MM.1S (cell line): ENCODE results near the gene PPP2R5C.

ENCODE experiments used
- DNase-seq: peaks from one replicate; pipeline ENCODE4 v3.0.0-alpha.2; 2015
- H2AFZ ChIP-seq: fragments of 300-600 bp; sonication (generic); 2 replicates; pipeline ENCODE4 v1.6.0; 2016; ENCODE audit warnings: antibody characterized with exemption, low read length
- H3F3A ChIP-seq: fragments of 300-600 bp; sonication (generic); 2 replicates; pipeline ENCODE4 v1.6.1; 2016; ENCODE audit warnings: mild to moderate bottlenecking, antibody characterized with exemption, low read length, moderate library complexity, mixed read lengths; ENCODE audit not compliant: insufficient read depth
- H3K27ac ChIP-seq: fragments of 300-600 bp; sonication (generic); 2 replicates; pipeline ENCODE4 v1.5.1; 2016; ENCODE audit warnings: mild to moderate bottlenecking, low read length
- H3K27me3 ChIP-seq: fragments of 300-600 bp; sonication (generic); replicated peaks from 2 replicates; pipeline ENCODE4 v1.6.0; 2016; ENCODE audit warnings: low read length; ENCODE audit not compliant: insufficient read depth
- H3K36me3 ChIP-seq: fragments of 300-600 bp; sonication (generic); replicated peaks from 2 replicates; pipeline ENCODE4 v1.6.1; 2016; ENCODE audit warnings: mild to moderate bottlenecking, low read length, mixed read lengths; ENCODE audit not compliant: insufficient read depth
- H3K4me1 ChIP-seq: fragments of 300-600 bp; sonication (generic); 2 replicates; pipeline ENCODE4 v1.6.1; 2016; ENCODE audit warnings: low read length, mixed read lengths
- H3K4me2 ChIP-seq: fragments of 300-600 bp; sonication (generic); 2 replicates; pipeline ENCODE4 v1.6.0; 2016; ENCODE audit warnings: low read depth, low read length
- H3K4me3 ChIP-seq: fragments of 300-600 bp; sonication (generic); 2 replicates; pipeline ENCODE4 v1.5.1; 2016; ENCODE audit warnings: low read length, mixed read lengths
- H3K79me2 ChIP-seq: fragments of 300-600 bp; sonication (generic); 2 replicates; pipeline ENCODE4 v1.6.1; 2016; ENCODE audit warnings: mixed run types, low read length, mixed read lengths
- H3K9ac ChIP-seq: fragments of 300-600 bp; sonication (generic); 2 replicates; pipeline ENCODE4 v1.6.1; 2016; ENCODE audit warnings: low read length, mixed read lengths
- H3K9me2 ChIP-seq: fragments of 300-600 bp; sonication (generic); replicated peaks from 2 replicates; pipeline ENCODE4 v1.6.1; 2016; ENCODE audit warnings: mild to moderate bottlenecking, low read length, mixed read lengths; ENCODE audit not compliant: insufficient read depth
- H3K9me3 ChIP-seq: fragments of 300-600 bp; sonication (generic); replicated peaks from 2 replicates; pipeline ENCODE4 v1.6.1; 2016; ENCODE audit warnings: mild to moderate bottlenecking, low read length, mixed read lengths; ENCODE audit not compliant: insufficient read depth
- H4K20me1 ChIP-seq: fragments of 300-600 bp; sonication (generic); 2 replicates; pipeline ENCODE4 v1.6.1; 2016; ENCODE audit warnings: mild to moderate bottlenecking, low read length, moderate library complexity, mixed read lengths; ENCODE audit not compliant: insufficient read depth
- CTCF ChIP-seq: fragments of 300-600 bp; sonication (generic); IDR thresholded peaks from 2 replicates; pipeline ENCODE4 v1.5.1; 2016; ENCODE audit warnings: antibody characterized with exemption, low read length, mixed read lengths
- EZH2 ChIP-seq: fragments of 300-600 bp; sonication (generic); optimal IDR thresholded peaks from 2 replicates; pipeline ENCODE3; 2017; ENCODE audit warnings: low read depth, mild to moderate bottlenecking, antibody characterized with exemption, low read length, mixed read lengths
- EZH2phosphoT487 ChIP-seq: fragments of 300-600 bp; sonication (generic); IDR thresholded peaks from 2 replicates; pipeline ENCODE4 v1.6.1; 2018; ENCODE audit warnings: antibody characterized with exemption, low read length

PPP2R5C gene

DNA sequence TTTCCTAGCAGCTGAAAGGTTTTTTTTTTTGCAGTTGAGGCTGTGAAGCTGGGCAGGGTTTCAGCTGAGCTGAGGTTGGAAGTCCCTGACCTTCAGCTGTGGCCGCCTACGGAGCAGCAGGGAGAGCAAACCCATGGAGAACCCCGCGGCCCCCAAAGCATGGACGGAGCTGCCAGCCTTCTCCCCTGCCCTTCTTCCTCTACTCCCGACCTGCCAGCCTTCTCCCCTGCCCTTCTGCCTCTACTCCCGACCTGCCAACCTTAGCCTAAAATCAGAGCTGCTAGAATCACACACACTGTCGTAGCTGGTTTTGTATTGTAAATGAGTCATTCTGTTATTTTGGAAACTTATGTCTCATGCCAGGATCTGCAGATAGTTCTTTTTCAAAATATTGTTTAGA is 74.6 kb downstream of the PPP2R5C start:
- Histone ChIP-seq H3K27me3 (no peaks in the 10 kb centered on the region), H3K79me2 (peaks cover 84% of the 10 kb centered on the region), H4K20me1 (no peaks in the 10 kb centered on the region), H3K4me1 (no peaks in the 10 kb centered on the region), H2AFZ (no peak overlapping the region), H3K9ac (no peak overlapping the region), H3K9me3 (no peaks in the 10 kb centered on the region), H3K9me2 (no peaks in the 10 kb centered on the region), H3F3A (no peaks in the 10 kb centered on the region), H3K27ac (no peak overlapping the region), H3K4me3 (no peak overlapping the region), H3K36me3 (no peaks in the 10 kb centered on the region), H3K4me2 (no peak overlapping the region)
- DNase-seq, result no peak
- TF ChIP-seq EZH2, result no peak
- no peak for TF ChIP-seq EZH2phosphoT487

GRCh38 chr14:101838476-101838875 is 77.0 kb downstream of the PPP2R5C start:
- no peaks in the 10 kb centered on the region for H3K27me3 ChIP-seq
- H3F3A ChIP-seq, result peaks cover 3% of the 10 kb centered on the region; the same call in 1 of the 2 replicates
- no peaks in the 10 kb centered on the region for H4K20me1 ChIP-seq
- TF ChIP-seq CTCF (no peak), EZH2 (no peak), EZH2phosphoT487 (no peak)
- no peak overlapping the region for H3K9ac ChIP-seq
- H3K79me2 ChIP-seq, result peaks cover 70% of the 10 kb centered on the region
- H3K4me2 ChIP-seq, result no peak overlapping the region
- H3K9me2 ChIP-seq, result no peaks in the 10 kb centered on the region
- no peak overlapping the region for H3K27ac ChIP-seq
- no peak overlapping the region for H3K4me3 ChIP-seq
- H3K9me3 ChIP-seq, result no peaks in the 10 kb centered on the region
- DNase-seq, result no peak
- H2AFZ ChIP-seq, result no peak overlapping the region
- H3K4me1 ChIP-seq, result 0 out of 2 replicates have a peak, but pooled peaks cover 2% of the 10 kb centered on the region
- H3K36me3 ChIP-seq, result no peaks in the 10 kb centered on the region

DNA sequence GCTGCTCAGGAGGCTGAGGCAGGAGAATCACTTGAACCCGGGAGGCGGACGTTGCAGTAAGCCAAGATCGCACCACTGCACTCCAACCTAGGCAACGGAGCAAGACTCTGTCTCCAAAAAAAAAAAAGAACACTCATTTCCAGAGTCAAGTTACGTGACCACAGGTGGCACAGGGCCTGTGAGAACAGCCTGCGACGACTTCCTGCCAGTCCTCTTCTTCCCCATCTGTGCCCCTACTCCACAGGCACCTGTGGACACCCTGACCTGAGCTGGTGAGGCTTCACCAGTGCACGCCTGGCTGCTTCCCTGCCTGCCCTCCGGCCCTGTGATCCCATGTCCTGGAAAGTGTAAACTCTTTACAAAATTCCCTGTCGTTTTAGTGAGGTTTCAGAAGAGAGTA is 77.7 kb downstream of the PPP2R5C start:
- H4K20me1 ChIP-seq, result no peaks in the 10 kb centered on the region
- H2AFZ ChIP-seq, result no peak overlapping the region
- peaks cover 69% of the 10 kb centered on the region for H3K79me2 ChIP-seq

More for the DNA sequence above, 77.7 kb downstream of the PPP2R5C start:
- Histone ChIP-seq H3K36me3 (no peaks in the 10 kb centered on the region), H3K27ac (no peak overlapping the region), H3K9me3 (no peaks in the 10 kb centered on the region), H3F3A (peaks cover 3% of the 10 kb centered on the region; the same call in 1 of the 2 replicates), H3K4me3 (no peak overlapping the region), H3K9ac (no peak overlapping the region), H3K9me2 (no peaks in the 10 kb centered on the region), H3K27me3 (no peaks in the 10 kb centered on the region), H3K4me2 (no peak overlapping the region), H3K4me1 (peaks cover 8% of the 10 kb centered on the region; the same call in 1 of the 2 replicates)
- no peak for TF ChIP-seq EZH2phosphoT487
- TF ChIP-seq CTCF, result no peak
- no peak for TF ChIP-seq EZH2
- DNase-seq, result no peak
